ENCODE results near the gene RNF214. TPM values are rescaled to one million over a fixed set of nuclear protein-coding genes. Genes with fewer than 3 reads are reported as not detected.

Gene RNF214
- total RNA-seq, 1 experiment from 2014 or later: 7.4 TPM

DNA sequence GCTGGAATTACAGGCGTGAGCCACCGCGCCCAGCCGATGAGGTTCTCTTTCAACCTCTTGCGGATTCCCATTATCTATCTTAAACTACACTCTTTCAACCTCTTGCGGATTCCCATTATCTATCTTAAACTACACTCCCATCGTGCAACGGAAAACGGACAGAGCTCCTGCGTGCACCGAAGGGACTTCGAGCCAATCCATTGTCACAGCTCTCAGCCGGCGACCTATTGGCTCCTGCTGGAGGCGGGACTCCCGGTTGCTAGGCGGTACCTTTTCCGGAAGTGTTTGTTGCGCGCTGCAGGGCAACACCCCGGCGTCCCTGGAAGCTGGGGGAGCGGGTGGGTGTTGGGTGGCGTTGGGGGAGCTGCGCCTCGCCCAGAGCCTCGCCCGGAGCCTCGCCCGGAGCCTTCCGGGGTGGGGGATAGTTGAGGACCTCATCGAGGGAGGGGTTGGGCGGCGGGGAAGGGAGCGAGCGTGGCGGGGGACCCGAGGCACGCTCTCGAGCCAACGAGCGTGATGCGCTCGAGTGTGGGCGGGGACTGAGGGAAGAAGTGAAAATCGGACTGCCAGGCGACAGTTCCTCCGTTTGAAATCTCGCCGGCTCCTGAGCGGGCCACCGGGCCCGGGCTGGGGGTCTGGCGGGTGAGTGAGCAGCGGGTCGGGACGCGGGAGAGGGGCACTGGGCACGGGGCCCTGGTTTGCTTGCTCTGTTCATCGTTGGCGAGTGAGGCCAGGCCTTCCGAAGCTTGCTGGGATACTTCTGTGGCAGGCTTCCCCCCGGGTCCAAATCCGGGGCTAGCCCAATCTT lies 95.3 kb downstream of the RNF214 start, which contains the start of gene CEP164:
Gene CEP164, plus strand, starts transcription at position 288 of the 808 bp plus-strand sequence. CDS start 10,733 bp downstream, outside the sequence.
- Histone ChIP-seq H3K79me2 (ENCODE audit: low read length) (peaks cover 19% of the 10 kb centered on the region), H3K9me2 (replicated peaks; ENCODE audit: low read length) (no peaks in the 10 kb centered on the region), H3K9me3 (ENCODE audit: low read length) (no peaks in the 10 kb centered on the region), H3K9ac (ENCODE audit: low read length) (peak within 1 kb of the TSS; percentile 69), H3K4me3 (ENCODE audit: low read length) (peak within 1 kb of the TSS; percentile 76), H3K4me2 (ENCODE audit: low read length) (peak within 1 kb of the TSS; percentile 95), H3K36me3 (ENCODE audit: low read depth, low read length) (no peaks in the 10 kb centered on the region), H3K27ac (ENCODE audit: low read length) (peak within 1 kb of the TSS; percentile 57), H3F3A (ENCODE audit: low read length, unreplicated experiment) (no peaks in the 10 kb centered on the region), H4K20me1 (ENCODE audit: low read length) (no peaks in the 10 kb centered on the region), H2AFZ (ENCODE audit: low read length) (peak within 1 kb of the TSS; percentile 93), H3K4me1 (ENCODE audit: insufficient read depth, low read length) (peaks cover 10% of the 10 kb centered on the region), H3K27me3 (ENCODE audit: low read length) (no peaks in the 10 kb centered on the region)
- no TSS peak for BruUV-seq (replicated peaks)
- ATAC-seq (peak; percentile 95), DNase-seq (peak; percentile 98)
- ChIA-PET POLR2A (ENCODE audit: unreplicated experiment) (interaction anchor here (0.6 to 1.0 kb wide), 4 partner anchors 12 to 389 kb away, joined by 3 to 7 read pairs (median 4); partner anchors contain the start of gene BACE1), CTCF (interaction anchor here (0.6 kb wide), 1 partner anchor 40 kb away, joined by 4 read pairs; no protein-coding TSS in a partner anchor)
- TF ChIP-seq EZH2phosphoT487 (IDR thresholded peaks at IDR 0.05; ENCODE audit: borderline replicate concordance, low read length): no peak
- TF ChIP-seq, protein P1, sequence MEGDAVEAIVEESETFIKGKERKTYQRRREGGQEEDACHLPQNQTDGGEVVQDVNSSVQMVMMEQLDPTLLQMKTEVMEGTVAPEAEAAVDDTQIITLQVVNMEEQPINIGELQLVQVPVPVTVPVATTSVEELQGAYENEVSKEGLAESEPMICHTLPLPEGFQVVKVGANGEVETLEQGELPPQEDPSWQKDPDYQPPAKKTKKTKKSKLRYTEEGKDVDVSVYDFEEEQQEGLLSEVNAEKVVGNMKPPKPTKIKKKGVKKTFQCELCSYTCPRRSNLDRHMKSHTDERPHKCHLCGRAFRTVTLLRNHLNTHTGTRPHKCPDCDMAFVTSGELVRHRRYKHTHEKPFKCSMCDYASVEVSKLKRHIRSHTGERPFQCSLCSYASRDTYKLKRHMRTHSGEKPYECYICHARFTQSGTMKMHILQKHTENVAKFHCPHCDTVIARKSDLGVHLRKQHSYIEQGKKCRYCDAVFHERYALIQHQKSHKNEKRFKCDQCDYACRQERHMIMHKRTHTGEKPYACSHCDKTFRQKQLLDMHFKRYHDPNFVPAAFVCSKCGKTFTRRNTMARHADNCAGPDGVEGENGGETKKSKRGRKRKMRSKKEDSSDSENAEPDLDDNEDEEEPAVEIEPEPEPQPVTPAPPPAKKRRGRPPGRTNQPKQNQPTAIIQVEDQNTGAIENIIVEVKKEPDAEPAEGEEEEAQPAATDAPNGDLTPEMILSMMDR (conservative IDR thresholded peaks at IDR 0.05; ENCODE audit: low read depth, low read length): no peak
- TF ChIP-seq EZH2 (IDR thresholded peaks at IDR 0.05; ENCODE audit: low read length, unreplicated experiment): no peak
- intact Hi-C loops (cut with micrococcal nuclease): loop anchor here (1.0 kb wide), 1 partner anchor 88 kb away; no protein-coding TSS in a partner anchor

DNA sequence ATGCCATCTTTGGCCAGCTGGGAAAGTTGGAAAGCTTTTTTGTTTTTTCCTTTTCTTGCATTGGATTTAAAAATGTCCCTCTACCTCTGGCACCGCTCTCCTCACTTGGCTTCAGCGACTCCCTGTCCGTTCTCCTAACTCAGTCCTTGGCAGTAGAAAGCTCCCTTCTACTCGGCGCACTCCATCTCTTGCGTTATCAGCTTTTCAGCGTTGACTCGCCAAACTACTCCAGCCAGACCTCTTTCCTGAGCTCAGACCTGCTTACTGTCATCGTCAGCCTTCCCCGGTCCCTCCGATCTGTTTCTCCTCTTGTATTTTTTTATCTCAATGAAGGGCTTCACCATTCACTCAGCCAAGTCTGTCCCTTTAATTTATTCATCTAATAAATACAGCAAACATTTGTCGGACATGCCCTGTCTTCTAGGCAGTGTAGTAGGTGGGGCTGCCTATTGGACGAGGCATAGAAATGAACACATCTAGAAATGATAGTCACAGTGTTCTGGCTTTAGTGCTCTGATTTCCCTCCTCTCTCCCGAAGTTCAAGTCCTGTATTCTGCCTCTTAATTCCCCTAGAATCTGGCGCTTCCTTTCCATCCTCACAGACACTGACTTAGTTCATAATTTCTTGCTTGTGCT lies 96.0 kb downstream of the RNF214 start:
- peak; percentile 44 for DNase-seq
- intact Hi-C loops (cut with micrococcal nuclease): loop anchor here (1.0 kb wide), 1 partner anchor 89 kb away; no protein-coding TSS in a partner anchor
- Histone ChIP-seq H3K4me1 (ENCODE audit: insufficient read depth, low read length) (peaks cover 10% of the 10 kb centered on the region), H3K4me3 (ENCODE audit: low read length) (peak overlapping the region; percentile 76), H3K79me2 (ENCODE audit: low read length) (peaks cover 19% of the 10 kb centered on the region), H3K27me3 (ENCODE audit: low read length) (no peaks in the 10 kb centered on the region), H4K20me1 (ENCODE audit: low read length) (no peaks in the 10 kb centered on the region), H3K27ac (ENCODE audit: low read length) (peak overlapping the region; percentile 57), H3K9me3 (ENCODE audit: low read length) (no peaks in the 10 kb centered on the region), H3K9me2 (replicated peaks; ENCODE audit: low read length) (no peaks in the 10 kb centered on the region), H3K4me2 (ENCODE audit: low read length) (peak overlapping the region; percentile 95), H2AFZ (ENCODE audit: low read length) (peak overlapping the region; percentile 93), H3K9ac (ENCODE audit: low read length) (peak overlapping the region; percentile 69), H3K36me3 (ENCODE audit: low read depth, low read length) (no peaks in the 10 kb centered on the region), H3F3A (ENCODE audit: low read length, unreplicated experiment) (no peaks in the 10 kb centered on the region)
- POLR2A ChIA-PET (ENCODE audit: unreplicated experiment): interaction anchor here (0.6 to 1.0 kb wide), 3 partner anchors 13 to 85 kb away, joined by 3 to 7 read pairs (median 4); partner anchors contain the start of gene BACE1
- TF ChIP-seq, protein P1 (conservative IDR thresholded peaks at IDR 0.05; ENCODE audit: low read depth, low read length): no peak
- TF ChIP-seq EZH2 (IDR thresholded peaks at IDR 0.05; ENCODE audit: low read length, unreplicated experiment) (no peak), EZH2phosphoT487 (IDR thresholded peaks at IDR 0.05; ENCODE audit: borderline replicate concordance, low read length) (no peak)
- TSS peak; percentile 51 for BruUV-seq (replicated peaks)
- ATAC-seq: peak; percentile 26
- CTCF ChIA-PET: no interaction called here

All from PC-3 (cell line).